Activated T-cell treated with anti-CD3 and anti-CD28 coated beads, Interleukin-2, amount 50 U/mL, for 4 hours (primary cell): Measurements from ENCODE around the gene PPP1R14B. TPM values are rescaled to one million over a fixed set of nuclear protein-coding genes. Genes with fewer than 3 reads are reported as not detected.

ENCODE experiments used
- ATAC-seq, 2 donors: fragments of 200-7000 bp; cut with Tn5 transposase; one replicate each; pipeline ENCODE4 v1.10.0; 2021
- DNase-seq: peaks from one replicate; pipeline ENCODE4 v3.0.0-alpha.2; 2020
- H3K27me3 Mint-ChIP-seq: one replicate; pipeline ENCODE4 v1.8.0; 2021; ENCODE audit warnings: low read depth, mixed read lengths
- H3K36me3 Mint-ChIP-seq: one replicate; pipeline ENCODE4 v1.8.0; 2022; ENCODE audit warnings: mixed read lengths; ENCODE audit not compliant: insufficient read depth
- H3K4me1 Mint-ChIP-seq: one replicate; pipeline ENCODE4 v1.8.0; 2021; ENCODE audit warnings: low read depth, mixed read lengths
- H3K4me3 Mint-ChIP-seq: one replicate; pipeline ENCODE4 v1.8.0; 2021; ENCODE audit warnings: mild to moderate bottlenecking, moderate library complexity, mixed read lengths
- H3K9me3 Mint-ChIP-seq: one replicate; pipeline ENCODE4 v1.8.0; 2021; ENCODE audit warnings: mixed read lengths
- total RNA-seq, 3 donors: library from RNA; stranded (reverse); gene quantifications; one replicate each; pipeline ENCODE4 v1.2.1, GENCODE V29; 2021

PPP1R14B gene
- total RNA-seq, 3 donors from 2014 or later: 417 to 505 (median 438) TPM

- peaks cover 8% of the 10 kb centered on the region for H3K36me3 Mint-ChIP-seq
- ATAC-seq (no peak), DNase-seq (no peak)
- H3K4me1 Mint-ChIP-seq: peaks cover 20% of the 10 kb centered on the region
- H3K9me3 Mint-ChIP-seq: no peaks in the 10 kb centered on the region
- peak overlapping the region; percentile 78 for H3K4me3 Mint-ChIP-seq
- peaks cover 10% of the 10 kb centered on the region for H3K27me3 Mint-ChIP-seq
These were observed 39.4 kb upstream of the PPP1R14B start for GRCh38 chr11:64285885-64286800.

- DNase-seq: peak; percentile 89
- Mint-ChIP-seq H3K4me1 (peaks cover 14% of the 10 kb centered on the region), H3K9me3 (no peaks in the 10 kb centered on the region), H3K4me3 (peak within 1 kb of the TSS; percentile 85), H3K27me3 (peaks cover under 1% of the 10 kb centered on the region), H3K36me3 (peaks cover 9% of the 10 kb centered on the region)
- ATAC-seq: peak; percentile 69 to 71
These were observed 38.5 kb upstream of the PPP1R14B start, which contains the start of gene GPR137 for GRCh38 chr11:64284962-64285884. Gene GPR137 (plus strand): TSS chr11:64285848. CDS start chr11:64286525, 677 bp downstream.

GRCh38 chr11:64284048-64284961, 37.6 kb upstream of the PPP1R14B start, which contains the start of gene BAD:
Gene BAD (minus strand): TSS chr11:64284665. CDS start chr11:64284368, 297 bp downstream.
- H3K4me3 Mint-ChIP-seq: peak within 1 kb of the TSS; percentile 85
- H3K9me3 Mint-ChIP-seq: no peaks in the 10 kb centered on the region
- no peaks in the 10 kb centered on the region for H3K27me3 Mint-ChIP-seq
- peaks cover 6% of the 10 kb centered on the region for H3K36me3 Mint-ChIP-seq
- peaks cover 14% of the 10 kb centered on the region for H3K4me1 Mint-ChIP-seq
- peak; percentile 87 for DNase-seq
- peak; percentile 86 to 87 for ATAC-seq

GRCh38 chr11:64283092-64283491, 36.3 kb upstream of the PPP1R14B start:
- Mint-ChIP-seq H3K27me3 (no peaks in the 10 kb centered on the region), H3K9me3 (no peaks in the 10 kb centered on the region), H3K4me1 (peaks cover 14% of the 10 kb centered on the region), H3K36me3 (peaks cover 10% of the 10 kb centered on the region), H3K4me3 (peak overlapping the region; percentile 49)
- no peak for DNase-seq
- no peak for ATAC-seq

- H3K4me3 Mint-ChIP-seq: no peak overlapping the region
- ATAC-seq: no peak
These were observed 35.4 kb upstream of the PPP1R14B start for GRCh38 chr11:64281957-64282770.

GRCh38 chr11:64278576-64279190, 31.9 kb upstream of the PPP1R14B start:
- H3K9me3 Mint-ChIP-seq: no peaks in the 10 kb centered on the region
- peaks cover 9% of the 10 kb centered on the region for H3K4me1 Mint-ChIP-seq

More at GRCh38 chr11:64281957-64282770, 35.4 kb upstream of the PPP1R14B start:
- H3K4me1 Mint-ChIP-seq: peaks cover 14% of the 10 kb centered on the region
- no peaks in the 10 kb centered on the region for H3K9me3 Mint-ChIP-seq
- peaks cover 10% of the 10 kb centered on the region for H3K36me3 Mint-ChIP-seq
- H3K27me3 Mint-ChIP-seq: no peaks in the 10 kb centered on the region
- DNase-seq: no peak

GRCh38 chr11:64276653-64277431, 30.1 kb upstream of the PPP1R14B start:
- Mint-ChIP-seq H3K9me3 (no peaks in the 10 kb centered on the region), H3K36me3 (peaks cover 10% of the 10 kb centered on the region), H3K4me3 (no peak overlapping the region), H3K27me3 (no peaks in the 10 kb centered on the region), H3K4me1 (peaks cover 5% of the 10 kb centered on the region)
- no peak for ATAC-seq
- DNase-seq: no peak

More at GRCh38 chr11:64278576-64279190, 31.9 kb upstream of the PPP1R14B start:
- DNase-seq (no peak), ATAC-seq (no peak)
- Mint-ChIP-seq H3K36me3 (peaks cover 10% of the 10 kb centered on the region), H3K4me3 (no peak overlapping the region), H3K27me3 (no peaks in the 10 kb centered on the region)

GRCh38 chr11:64275841-64276240, 29.1 kb upstream of the PPP1R14B start:
- Mint-ChIP-seq H3K9me3 (no peaks in the 10 kb centered on the region), H3K36me3 (peaks cover 4% of the 10 kb centered on the region), H3K4me3 (no peak overlapping the region), H3K27me3 (no peaks in the 10 kb centered on the region), H3K4me1 (peaks cover 2% of the 10 kb centered on the region)
- ATAC-seq (no peak), DNase-seq (no peak)

GRCh38 chr11:64275031-64275800, 28.5 kb upstream of the PPP1R14B start:
- ATAC-seq (no peak), DNase-seq (no peak)
- Mint-ChIP-seq H3K4me3 (no peak overlapping the region), H3K4me1 (peaks cover 3% of the 10 kb centered on the region), H3K9me3 (no peaks in the 10 kb centered on the region), H3K36me3 (peaks cover 4% of the 10 kb centered on the region), H3K27me3 (no peaks in the 10 kb centered on the region)

GRCh38 chr11:64269540-64270220, 22.9 kb upstream of the PPP1R14B start:
- Mint-ChIP-seq H3K4me1 (peaks cover 14% of the 10 kb centered on the region), H3K36me3 (no peaks in the 10 kb centered on the region), H3K9me3 (no peaks in the 10 kb centered on the region), H3K27me3 (no peaks in the 10 kb centered on the region), H3K4me3 (peak overlapping the region; percentile 93)
- DNase-seq (peak; percentile 97), ATAC-seq (peak; percentile 83 to 85)
